ENCODE results near the gene GALNT8.

The GALNT8 gene

DNA sequence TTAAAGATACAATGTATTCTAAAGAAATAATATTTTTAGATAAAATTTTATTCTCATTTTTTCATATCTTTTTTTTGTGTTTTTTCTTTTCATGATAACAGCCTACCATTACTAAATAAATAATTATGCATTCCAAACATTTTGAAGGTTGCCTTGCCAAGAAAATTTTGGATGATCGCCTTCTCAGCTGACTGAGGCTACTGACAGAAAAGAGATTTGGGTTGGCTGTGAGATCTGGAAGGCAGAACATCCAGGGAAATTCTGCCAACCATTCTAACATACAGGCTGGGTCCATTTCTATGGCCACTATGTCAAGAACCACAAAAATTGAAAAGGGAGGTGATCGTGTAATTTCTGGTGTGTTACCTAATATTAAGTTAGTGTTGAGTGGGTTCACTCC is 48.1 kb downstream of the GALNT8 start:
- Mint-ChIP-seq H3K4me3 (no peak overlapping the region), H3K27ac (no peak overlapping the region), H3K36me3 (ENCODE audit: low read depth) (no peaks in the 10 kb centered on the region), H3K4me1 (ENCODE audit: low read depth) (peaks cover 7% of the 10 kb centered on the region), H3K9me3 (peaks cover 4% of the 10 kb centered on the region), H3K27me3 (peaks cover 13% of the 10 kb centered on the region)
- intact Hi-C loops (cut with micrococcal nuclease), result no loop called here

- intact Hi-C loops (cut with micrococcal nuclease), result no loop called here
- Mint-ChIP-seq H3K4me1 (ENCODE audit: low read depth) (peaks cover 7% of the 10 kb centered on the region), H3K27ac (no peak overlapping the region), H3K4me3 (no peak overlapping the region), H3K27me3 (peaks cover 13% of the 10 kb centered on the region), H3K9me3 (no peaks in the 10 kb centered on the region), H3K36me3 (ENCODE audit: low read depth) (no peaks in the 10 kb centered on the region)
Observed at GRCh38 chr12:4769073-4769472, 48.9 kb downstream of the GALNT8 start.

GRCh38 chr12:4771172-4771959 is 51.2 kb downstream of the GALNT8 start:
- intact Hi-C loops (cut with micrococcal nuclease), result no loop called here
- no peak overlapping the region for H3K27ac Mint-ChIP-seq
- peaks cover 19% of the 10 kb centered on the region for H3K27me3 Mint-ChIP-seq

GRCh38 chr12:4771960-4772566 is 51.9 kb downstream of the GALNT8 start:
- Mint-ChIP-seq H3K9me3 (no peaks in the 10 kb centered on the region), H3K4me1 (ENCODE audit: low read depth) (peaks cover 7% of the 10 kb centered on the region), H3K27ac (no peak overlapping the region), H3K27me3 (peaks cover 17% of the 10 kb centered on the region), H3K4me3 (no peak overlapping the region), H3K36me3 (ENCODE audit: low read depth) (no peaks in the 10 kb centered on the region)
- intact Hi-C loops (cut with micrococcal nuclease), result no loop called here

More at GRCh38 chr12:4771172-4771959, 51.2 kb downstream of the GALNT8 start:
- Mint-ChIP-seq H3K4me3 (no peak overlapping the region), H3K36me3 (ENCODE audit: low read depth) (no peaks in the 10 kb centered on the region), H3K4me1 (ENCODE audit: low read depth) (peaks cover 7% of the 10 kb centered on the region), H3K9me3 (no peaks in the 10 kb centered on the region)

GRCh38 chr12:4775936-4776335 is 55.7 kb downstream of the GALNT8 start:
- peaks cover 27% of the 10 kb centered on the region for H3K27me3 Mint-ChIP-seq
- H3K4me3 Mint-ChIP-seq, result no peak overlapping the region
- no peak overlapping the region for H3K27ac Mint-ChIP-seq
- no peaks in the 10 kb centered on the region for H3K9me3 Mint-ChIP-seq
- no peaks in the 10 kb centered on the region for H3K4me1 Mint-ChIP-seq (ENCODE audit: low read depth)
- intact Hi-C loops (cut with micrococcal nuclease), result no loop called here
- no peaks in the 10 kb centered on the region for H3K36me3 Mint-ChIP-seq (ENCODE audit: low read depth)

DNA sequence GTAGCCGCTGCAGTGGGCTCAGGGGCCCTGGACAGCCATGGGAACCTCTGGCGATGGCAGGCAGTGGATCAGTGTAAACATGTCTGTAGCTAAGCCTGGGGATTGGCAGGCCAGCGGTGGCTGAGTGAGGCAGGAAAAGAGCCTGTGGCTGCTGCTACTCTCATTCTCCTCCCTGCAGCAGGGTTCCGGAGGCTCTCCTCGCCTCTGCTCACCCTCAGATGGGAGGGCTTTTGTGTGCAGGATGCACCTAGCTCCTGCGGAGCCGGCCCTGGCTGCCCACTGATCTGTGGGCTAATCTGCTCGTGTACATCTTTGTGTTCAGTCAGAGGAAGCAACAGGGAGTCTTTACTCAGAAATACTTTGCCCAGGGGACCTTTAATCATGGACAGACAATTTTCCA is 59.5 kb downstream of the GALNT8 start:
- H3K4me3 Mint-ChIP-seq, result no peak overlapping the region
- no peaks in the 10 kb centered on the region for H3K9me3 Mint-ChIP-seq
- no peaks in the 10 kb centered on the region for H3K4me1 Mint-ChIP-seq (ENCODE audit: low read depth)
- no peak overlapping the region for H3K27ac Mint-ChIP-seq
- peaks cover 21% of the 10 kb centered on the region for H3K27me3 Mint-ChIP-seq
- no peaks in the 10 kb centered on the region for H3K36me3 Mint-ChIP-seq (ENCODE audit: low read depth)
- intact Hi-C loops (cut with micrococcal nuclease), result no loop called here

- H3K9me3 Mint-ChIP-seq, result no peaks in the 10 kb centered on the region
- no peaks in the 10 kb centered on the region for H3K36me3 Mint-ChIP-seq (ENCODE audit: low read depth)
- H3K4me1 Mint-ChIP-seq (ENCODE audit: low read depth), result no peaks in the 10 kb centered on the region
- H3K4me3 Mint-ChIP-seq, result no peak overlapping the region
- peaks cover 20% of the 10 kb centered on the region for H3K27me3 Mint-ChIP-seq
- H3K27ac Mint-ChIP-seq, result no peak overlapping the region
- intact Hi-C loops (cut with micrococcal nuclease), result no loop called here
Observed at GRCh38 chr12:4780641-4781611, 60.7 kb downstream of the GALNT8 start.

- Mint-ChIP-seq H3K4me3 (no peak overlapping the region), H3K9me3 (no peaks in the 10 kb centered on the region), H3K27me3 (peaks cover 11% of the 10 kb centered on the region), H3K36me3 (ENCODE audit: low read depth) (no peaks in the 10 kb centered on the region), H3K27ac (no peak overlapping the region), H3K4me1 (ENCODE audit: low read depth) (no peaks in the 10 kb centered on the region)
- intact Hi-C loops (cut with micrococcal nuclease), result no loop called here
Observed at GRCh38 chr12:4784404-4785054, 64.3 kb downstream of the GALNT8 start.

DNA sequence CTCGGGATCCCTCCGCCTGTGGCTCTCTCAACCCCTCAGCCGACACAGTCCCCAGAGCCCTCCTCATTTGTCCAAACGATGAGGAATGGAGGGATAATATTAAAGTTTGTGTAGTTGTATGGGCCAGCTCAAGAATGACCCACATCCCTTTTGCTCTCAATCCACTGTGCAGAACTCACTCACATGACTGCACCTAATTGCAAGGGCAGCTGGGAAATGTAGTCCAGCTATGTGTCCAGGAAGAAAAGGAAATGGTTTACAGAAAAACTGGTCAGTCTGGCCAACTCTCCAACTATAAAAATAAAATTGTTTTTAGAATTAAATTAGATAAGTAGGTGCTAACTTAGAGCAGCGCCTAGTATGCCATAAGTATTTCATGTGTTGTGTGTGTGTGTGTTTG is 66.6 kb downstream of the GALNT8 start:
- intact Hi-C loops (cut with micrococcal nuclease), result no loop called here
- H3K27me3 Mint-ChIP-seq, result peaks cover 5% of the 10 kb centered on the region
- no peak overlapping the region for H3K27ac Mint-ChIP-seq
- H3K4me3 Mint-ChIP-seq, result no peak overlapping the region
- no peaks in the 10 kb centered on the region for H3K9me3 Mint-ChIP-seq
- no peaks in the 10 kb centered on the region for H3K4me1 Mint-ChIP-seq (ENCODE audit: low read depth)
- H3K36me3 Mint-ChIP-seq (ENCODE audit: low read depth), result no peaks in the 10 kb centered on the region

GRCh38 chr12:4787965-4788364 is 67.8 kb downstream of the GALNT8 start:
- Mint-ChIP-seq H3K27me3 (peaks cover 8% of the 10 kb centered on the region), H3K4me3 (no peak overlapping the region), H3K36me3 (ENCODE audit: low read depth) (no peaks in the 10 kb centered on the region), H3K4me1 (ENCODE audit: low read depth) (no peaks in the 10 kb centered on the region), H3K27ac (no peak overlapping the region), H3K9me3 (no peaks in the 10 kb centered on the region)
- intact Hi-C loops (cut with micrococcal nuclease), result no loop called here

DNA sequence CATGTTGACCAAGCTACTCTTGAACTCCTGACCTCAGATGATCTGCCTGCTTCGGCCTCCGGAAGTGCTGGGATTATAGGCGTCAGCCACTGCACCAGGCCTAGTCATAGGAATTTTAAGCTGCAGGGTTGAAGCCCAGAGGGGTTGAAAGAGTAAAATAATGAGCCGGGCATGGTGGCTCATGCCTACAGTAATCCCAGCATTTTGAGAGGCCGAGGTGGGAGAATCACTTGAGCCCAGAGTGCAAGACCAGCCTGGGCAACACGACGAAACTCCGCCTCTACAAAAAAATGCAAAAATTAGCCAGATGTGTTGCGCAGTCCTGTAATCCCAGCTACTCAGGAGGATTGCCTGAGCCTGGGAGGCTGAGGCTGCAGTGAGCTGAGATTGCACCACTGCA is 69.6 kb downstream of the GALNT8 start:
- no peak overlapping the region for H3K4me3 Mint-ChIP-seq
- intact Hi-C loops (cut with micrococcal nuclease), result no loop called here
- peaks cover 12% of the 10 kb centered on the region for H3K27me3 Mint-ChIP-seq
- H3K9me3 Mint-ChIP-seq, result no peaks in the 10 kb centered on the region
- no peak overlapping the region for H3K27ac Mint-ChIP-seq
- H3K4me1 Mint-ChIP-seq (ENCODE audit: low read depth), result peaks cover 5% of the 10 kb centered on the region
- H3K36me3 Mint-ChIP-seq (ENCODE audit: low read depth), result no peaks in the 10 kb centered on the region

DNA sequence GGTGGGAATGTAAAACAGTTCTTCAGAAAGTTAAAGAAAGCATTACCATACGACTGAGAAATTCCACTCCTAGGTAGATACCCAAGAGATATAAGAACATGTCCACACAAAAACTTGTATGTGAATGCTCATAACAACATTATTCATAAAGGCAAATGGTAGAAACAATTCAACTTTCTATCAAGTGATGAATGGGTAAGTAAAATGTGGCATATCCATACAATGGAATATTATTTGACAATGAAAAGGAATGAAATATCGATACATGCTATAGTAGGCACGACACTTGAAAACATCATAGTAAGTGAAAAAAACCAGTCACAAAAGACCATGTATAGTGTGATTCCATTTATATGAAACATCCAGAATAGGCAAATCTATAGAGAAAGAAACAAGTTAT is 71.3 kb downstream of the GALNT8 start:
- no peaks in the 10 kb centered on the region for H3K9me3 Mint-ChIP-seq
- H3K27me3 Mint-ChIP-seq, result peaks cover 10% of the 10 kb centered on the region
- H3K36me3 Mint-ChIP-seq (ENCODE audit: low read depth), result no peaks in the 10 kb centered on the region
- peaks cover 5% of the 10 kb centered on the region for H3K4me1 Mint-ChIP-seq (ENCODE audit: low read depth)
- no peak overlapping the region for H3K27ac Mint-ChIP-seq
- no peak overlapping the region for H3K4me3 Mint-ChIP-seq
- intact Hi-C loops (cut with micrococcal nuclease), result no loop called here

DNA sequence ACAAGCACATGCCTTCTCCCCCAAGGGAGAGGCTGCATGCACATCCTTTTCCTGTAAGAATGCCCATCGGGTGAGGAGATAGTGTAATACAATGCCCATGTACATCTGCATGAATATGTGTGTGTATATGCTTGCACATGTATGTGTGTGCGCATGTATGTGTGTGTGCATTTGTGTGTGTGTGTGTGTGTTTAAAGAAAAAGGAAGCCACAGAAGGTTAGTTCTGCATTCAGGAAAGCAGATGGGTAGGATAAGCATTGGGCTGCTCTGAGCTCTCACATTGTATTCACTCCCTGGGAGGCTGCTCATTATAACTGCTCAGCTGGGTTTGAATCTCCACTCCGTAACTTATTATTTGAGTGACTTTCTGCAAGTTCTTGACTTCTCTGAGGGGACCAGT is 74.3 kb downstream of the GALNT8 start:
- H3K36me3 Mint-ChIP-seq (ENCODE audit: low read depth), result no peaks in the 10 kb centered on the region
- intact Hi-C loops (cut with micrococcal nuclease), result no loop called here
- H3K27me3 Mint-ChIP-seq, result peaks cover 17% of the 10 kb centered on the region
- no peak overlapping the region for H3K4me3 Mint-ChIP-seq
- no peak overlapping the region for H3K27ac Mint-ChIP-seq
- H3K4me1 Mint-ChIP-seq (ENCODE audit: low read depth), result peaks cover 5% of the 10 kb centered on the region
- no peaks in the 10 kb centered on the region for H3K9me3 Mint-ChIP-seq

Measured in dendritic cell treated with granulocyte-macrophage colony-stimulating factor and Interleukin-4, amounts not matched to agents 40 ng/mL and 50 ng/mL, for 4 days (primary cell).